HepG2 (cell line): ENCODE results near the gene GSTK1. TPM values are rescaled to one million over a fixed set of nuclear protein-coding genes. Genes with fewer than 3 reads are reported as not detected.

Experiments
- CEBPB ChIP-seq: IDR thresholded peaks from 2 replicates; pipeline ENCODE4 v1.6.1; 2011; ENCODE audit warnings: low read depth, low read length, improper control_type of control experiment, borderline replicate concordance
- ELF1 ChIP-seq: sonication (generic); formaldehyde crosslinking; IDR thresholded peaks from 2 replicates; pipeline ENCODE4 v1.4.0; 2020; ENCODE audit warnings: missing genetic modification reagents
- ETV6 ChIP-seq: sonication (generic); formaldehyde crosslinking; conservative IDR thresholded peaks from 2 replicates; pipeline ENCODE4 v1.4.0; 2020; ENCODE audit warnings: missing genetic modification reagents
- FOXO4 ChIP-seq: sonication (generic); formaldehyde crosslinking; conservative IDR thresholded peaks from 2 replicates; pipeline ENCODE4 v1.8.1; 2023; ENCODE audit warnings: missing genetic modification reagents
- HDAC6 ChIP-seq: fragments of 200-600 bp; sonication (generic); IDR thresholded peaks from 2 replicates; pipeline ENCODE4 v1.7.0; 2017; ENCODE audit warnings: mild to moderate bottlenecking, antibody characterized with exemption, low read length, low read depth
- KDM4B ChIP-seq: sonication (generic); formaldehyde crosslinking; IDR thresholded peaks from 2 replicates; pipeline ENCODE4 v1.4.0; 2020; ENCODE audit warnings: missing genetic modification reagents
- MAX ChIP-seq: IDR thresholded peaks from 2 replicates; pipeline ENCODE4 v1.6.1; 2012; ENCODE audit warnings: inconsistent platforms
- MTA1 ChIP-seq: sonication (generic); formaldehyde crosslinking; IDR thresholded peaks from 2 replicates; pipeline ENCODE4 v1.4.0; 2020; ENCODE audit warnings: missing genetic modification reagents, mild to moderate bottlenecking, borderline replicate concordance
- NAIF1 ChIP-seq: sonication (generic); formaldehyde crosslinking; IDR thresholded peaks from 2 replicates; pipeline ENCODE4 v1.5.0; 2020; ENCODE audit warnings: mild to moderate bottlenecking, missing genetic modification reagents, borderline replicate concordance
- PITX1 ChIP-seq: sonication (generic); formaldehyde crosslinking; IDR thresholded peaks from 2 replicates; pipeline ENCODE4 v1.5.1; 2020; ENCODE audit warnings: mild to moderate bottlenecking, missing genetic modification reagents
- REL ChIP-seq: sonication (generic); formaldehyde crosslinking; conservative IDR thresholded peaks from 2 replicates; pipeline ENCODE4 v1.8.0; 2022; ENCODE audit warnings: mild to moderate bottlenecking, missing genetic modification reagents, moderate library complexity
- RFX5 ChIP-seq: IDR thresholded peaks from 2 replicates; pipeline ENCODE4 v1.6.1; 2011; ENCODE audit warnings: low read depth, low read length, improper control_type of control experiment
- TP53 ChIP-seq: sonication (generic); formaldehyde crosslinking; conservative IDR thresholded peaks from 2 replicates; pipeline ENCODE4 v1.4.0; 2020; ENCODE audit warnings: missing genetic modification reagents
- ZFP1 ChIP-seq: IDR thresholded peaks from 2 replicates; pipeline ENCODE4 v1.6.1; 2016
- ZFP37 ChIP-seq: sonication (generic); formaldehyde crosslinking; IDR thresholded peaks from 2 replicates; pipeline ENCODE4 v1.4.0; 2020; ENCODE audit warnings: missing genetic modification reagents, borderline replicate concordance
- ZNF180 ChIP-seq: sonication (generic); formaldehyde crosslinking; IDR thresholded peaks from 2 replicates; pipeline ENCODE4 v1.4.0; 2020; ENCODE audit warnings: low read depth, missing genetic modification reagents, borderline replicate concordance
- ZNF317 ChIP-seq: sonication (generic); formaldehyde crosslinking; IDR thresholded peaks from 2 replicates; pipeline ENCODE4 v1.5.0; 2020; ENCODE audit warnings: mild to moderate bottlenecking, missing genetic modification reagents
- ZNF337 ChIP-seq: sonication (generic); formaldehyde crosslinking; IDR thresholded peaks from 2 replicates; pipeline ENCODE4 v1.5.1; 2020; ENCODE audit warnings: missing genetic modification reagents, low read depth, mild to moderate bottlenecking, borderline replicate concordance
- ZNF569 ChIP-seq: sonication (generic); formaldehyde crosslinking; IDR thresholded peaks from 2 replicates; pipeline ENCODE4 v1.5.0; 2020; ENCODE audit warnings: mild to moderate bottlenecking, missing genetic modification reagents, moderate library complexity, borderline replicate concordance
- ZNF737 ChIP-seq: sonication (generic); formaldehyde crosslinking; IDR thresholded peaks from 2 replicates; pipeline ENCODE4 v1.5.0; 2020; ENCODE audit warnings: missing genetic modification reagents, mild to moderate bottlenecking, borderline replicate concordance
- ZNF749 ChIP-seq: sonication (generic); formaldehyde crosslinking; IDR thresholded peaks from 2 replicates; pipeline ENCODE4 v1.8.0; 2022; ENCODE audit warnings: mild to moderate bottlenecking, missing genetic modification reagents, moderate library complexity, borderline replicate concordance
- ZNF761 ChIP-seq: sonication (generic); formaldehyde crosslinking; conservative IDR thresholded peaks from 2 replicates; pipeline ENCODE4 v1.4.0; 2020; ENCODE audit warnings: mild to moderate bottlenecking, missing genetic modification reagents
- ZSCAN31 ChIP-seq: sonication (generic); formaldehyde crosslinking; IDR thresholded peaks from 2 replicates; pipeline ENCODE4 v1.5.0; 2020; ENCODE audit warnings: low read depth, mild to moderate bottlenecking, missing genetic modification reagents
- polyA plus RNA-seq, 8 experiments: library from polyadenylated mRNA; depleted of rRNA in 3 of 8; stranded (reverse) in 7 of 8; unstranded in 1 of 8; fragments of >200 nt; fragmentation: Illumina TruSeq in 4 of 8; extraction: Trizol in 4 of 8; gene quantifications; 2 replicates each; pipeline versions ENCODE4 v1.2.1 to v1.2.3, GENCODE V29; 2011 to 2016; ENCODE audit warnings: low read depth in 4 of 8, missing spikeins in 1 of 8, mixed read lengths in 1 of 8; ENCODE audit not compliant: insufficient read depth in 1 of 8
- total RNA-seq, 5 experiments: library from RNA; depleted of rRNA; stranded (reverse); fragments of >200 nt; fragmentation: Illumina TruSeq; extraction: Trizol; gene quantifications; 2 replicates each; pipeline ENCODE4 v1.2.3, GENCODE V29; 2016; ENCODE audit warnings: low read depth in 1 of 5
- TF ChIP-seq, protein P1 (sequence below): sonication (generic); formaldehyde crosslinking; IDR thresholded peaks from 2 replicates; pipeline ENCODE4 v1.5.1; 2020; ENCODE audit warnings: missing genetic modification reagents, mild to moderate bottlenecking, borderline replicate concordance
- TF ChIP-seq, protein P2 (sequence below): sonication (generic); formaldehyde crosslinking; IDR thresholded peaks from 2 replicates; pipeline ENCODE4 v1.8.0; 2022; ENCODE audit warnings: mild to moderate bottlenecking, missing genetic modification reagents, moderate library complexity
- TF ChIP-seq, protein P3 (sequence below): sonication (generic); formaldehyde crosslinking; IDR thresholded peaks from 2 replicates; pipeline ENCODE4 v1.5.0; 2020; ENCODE audit warnings: missing genetic modification reagents

GSTK1 gene
- total and polyA plus RNA-seq, 2 of the 13 experiments (the other 11 are each of a cell fraction or from before 2014, with no cell fraction given) = 64.6 to 92.1 TPM

- TF ChIP-seq FOXO4 (no peak), ZNF737 (CRISPR knock-in tag) (0 out of 2 replicates have a peak, but pooled peaks have one; percentile 28), ZNF317 (CRISPR knock-in tag) (peak; percentile 80), ZNF569 (CRISPR knock-in tag) (no peak), ETV6 (CRISPR knock-in tag) (no peak), TP53 (CRISPR knock-in tag) (no peak), CEBPB (no peak), ZFP1 (CRISPR knock-in tag) (no peak), ELF1 (CRISPR knock-in tag) (peak; percentile 46; the same call in 1 of the 2 replicates), KDM4B (no peak), ZNF761 (no peak), PITX1 (peak; percentile 18; the same call in 1 of the 2 replicates), ZNF749 (CRISPR knock-in tag) (no peak), ZSCAN31 (peak; percentile 92), ZNF337 (CRISPR knock-in tag) (no peak), ZFP37 (CRISPR knock-in tag) (no peak), NAIF1 (CRISPR knock-in tag) (no peak), MAX (peak; percentile 92), HDAC6 (no peak), RFX5 (no peak), ZNF180 (CRISPR knock-in tag) (no peak), REL (CRISPR knock-in tag) (0 out of 2 replicates have a peak, but pooled peaks have one; percentile 85), MTA1 (CRISPR knock-in tag) (peak; percentile 19; the same call in 1 of the 2 replicates)
- TF ChIP-seq, protein P1, sequence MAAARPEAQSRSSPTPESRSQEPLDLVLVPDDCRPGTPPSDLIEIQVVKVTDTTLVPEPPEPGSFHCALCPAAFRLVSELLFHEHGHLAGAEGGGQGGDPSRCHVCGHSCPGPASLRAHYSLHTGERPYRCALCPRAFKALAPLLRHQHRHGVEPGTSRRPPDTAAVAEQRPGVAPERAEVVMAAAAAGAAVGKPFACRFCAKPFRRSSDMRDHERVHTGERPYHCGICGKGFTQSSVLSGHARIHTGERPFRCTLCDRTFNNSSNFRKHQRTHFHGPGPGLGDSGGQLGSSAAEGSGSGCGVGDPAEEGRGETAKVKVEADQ = no peak
- TF ChIP-seq, protein P2, sequence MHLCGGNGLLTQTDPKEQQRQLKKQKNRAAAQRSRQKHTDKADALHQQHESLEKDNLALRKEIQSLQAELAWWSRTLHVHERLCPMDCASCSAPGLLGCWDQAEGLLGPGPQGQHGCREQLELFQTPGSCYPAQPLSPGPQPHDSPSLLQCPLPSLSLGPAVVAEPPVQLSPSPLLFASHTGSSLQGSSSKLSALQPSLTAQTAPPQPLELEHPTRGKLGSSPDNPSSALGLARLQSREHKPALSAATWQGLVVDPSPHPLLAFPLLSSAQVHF (CRISPR knock-in tag) = 0 out of 2 replicates have a peak, but pooled peaks have one; percentile 68
- TF ChIP-seq, protein P3, sequence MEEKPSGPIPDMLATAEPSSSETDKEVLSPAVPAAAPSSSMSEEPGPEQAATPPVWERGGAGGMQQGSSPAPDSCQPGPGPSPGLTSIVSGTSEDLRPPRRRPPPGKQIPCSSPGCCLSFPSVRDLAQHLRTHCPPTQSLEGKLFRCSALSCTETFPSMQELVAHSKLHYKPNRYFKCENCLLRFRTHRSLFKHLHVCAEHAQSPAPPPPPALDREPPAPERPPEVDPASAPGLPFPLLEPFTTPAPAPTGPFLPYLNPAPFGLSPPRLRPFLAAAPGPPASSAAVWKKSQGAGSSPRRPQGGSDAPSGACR (CRISPR knock-in tag) = 0 out of 2 replicates have a peak, but pooled peaks have one; percentile 29
Measured at GRCh38 chr7:143287935-143288826, 24.9 kb downstream of the GSTK1 start, which contains the start of gene CASP2 (continued).
